CD4-positive, alpha-beta T cell treated with Interferon alpha-2 for 1 hour (primary cell): ENCODE measurements around the gene PITPNB.

Experiments
- DNase-seq, 2 donors: peaks; one replicate each; pipeline ENCODE4 v3.0.0-alpha.2; 2020 to 2022

PITPNB gene

GRCh38 chr22:27853424-27853823, 65.6 kb downstream of the PITPNB start:
- peak in 1 of 2 donors; percentile 11 for DNase-seq

- DNase-seq, result no peak
Measured at GRCh38 chr22:27851974-27852746, 66.9 kb downstream of the PITPNB start.

GRCh38 chr22:27850000-27850521, 69.0 kb downstream of the PITPNB start:
- DNase-seq, result no peak

GRCh38 chr22:27848005-27848404, 71.1 kb downstream of the PITPNB start:
- no peak for DNase-seq

- DNase-seq, result no peak
Measured at GRCh38 chr22:27846910-27847309, 72.1 kb downstream of the PITPNB start.

- no peak for DNase-seq
Measured at GRCh38 chr22:27846248-27846757, 72.8 kb downstream of the PITPNB start.

- no peak for DNase-seq
Measured at GRCh38 chr22:27845644-27846043, 73.4 kb downstream of the PITPNB start.

GRCh38 chr22:27844656-27845591, 74.1 kb downstream of the PITPNB start:
- DNase-seq, result no peak

GRCh38 chr22:27844256-27844655, 74.8 kb downstream of the PITPNB start:
- no peak for DNase-seq

GRCh38 chr22:27843441-27843840, 75.6 kb downstream of the PITPNB start:
- no peak for DNase-seq

- no peak for DNase-seq
Measured at GRCh38 chr22:27842669-27843431, 76.2 kb downstream of the PITPNB start.

GRCh38 chr22:27842201-27842600, 76.9 kb downstream of the PITPNB start:
- no peak for DNase-seq

GRCh38 chr22:27840436-27840835, 78.6 kb downstream of the PITPNB start:
- no peak for DNase-seq

GRCh38 chr22:27839057-27839660, 79.9 kb downstream of the PITPNB start:
- no peak for DNase-seq

- DNase-seq, result no peak
Measured at GRCh38 chr22:27836181-27836580, 82.9 kb downstream of the PITPNB start.

- no peak for DNase-seq
Measured at GRCh38 chr22:27835446-27835845, 83.6 kb downstream of the PITPNB start.

- DNase-seq, result no peak
Measured at GRCh38 chr22:27834364-27835185, 84.5 kb downstream of the PITPNB start.

GRCh38 chr22:27833803-27834202, 85.3 kb downstream of the PITPNB start:
- no peak for DNase-seq

GRCh38 chr22:27832606-27833005, 86.5 kb downstream of the PITPNB start:
- DNase-seq, result no peak

GRCh38 chr22:27829620-27830019, 89.4 kb downstream of the PITPNB start:
- no peak for DNase-seq
